Measurements from ENCODE around the gene CES4A. TPM values are rescaled to one million over a fixed set of nuclear protein-coding genes. Genes with fewer than 3 reads are reported as not detected.

CES4A gene
- total RNA-seq, 1 donor from 2014 or later = 0.22 TPM

DNA sequence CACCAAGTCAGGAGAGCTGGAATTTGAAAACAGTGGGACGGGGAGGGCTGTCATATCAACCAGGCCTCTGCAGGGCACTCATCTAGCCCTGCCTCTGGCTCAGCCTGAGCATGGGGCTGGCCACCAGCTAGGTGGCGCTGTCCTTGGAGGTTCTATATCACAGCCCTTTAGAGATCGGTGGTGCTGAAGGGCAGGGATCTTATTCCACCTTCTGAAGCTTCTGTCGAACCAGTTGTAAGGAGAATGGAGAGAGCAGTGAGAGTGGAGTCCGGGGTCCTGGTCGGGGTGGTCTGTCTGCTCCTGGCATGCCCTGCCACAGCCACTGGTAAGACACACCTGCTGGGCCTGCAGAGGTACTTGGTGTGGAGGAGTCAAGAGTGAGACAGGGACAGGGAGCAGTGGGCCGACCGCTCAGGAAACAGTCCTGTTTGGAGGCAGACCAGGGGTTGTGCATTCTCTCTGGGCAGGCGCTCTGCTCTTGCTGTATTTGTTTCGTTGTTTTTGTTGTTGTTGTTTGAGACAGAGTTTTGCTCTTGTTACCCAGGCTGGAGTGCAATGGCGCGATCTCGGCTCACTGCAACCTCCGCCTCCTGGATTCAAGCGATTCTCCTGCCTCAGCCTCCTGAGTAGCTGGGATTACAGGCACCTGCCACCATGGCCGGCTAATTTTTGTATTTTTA is 27.2 kb upstream of the CES4A start, which contains the start of gene CES3:
Gene CES3 (plus strand): TSS at position 202 of the 680 bp plus-strand sequence. CDS start 42 bp downstream, at position 244.
- peak within 1 kb of the TSS; percentile 64 for H3K27ac Mint-ChIP-seq
- Histone ChIP-seq H3K27ac (no peak within 1 kb of the TSS), H3K9me3 (ENCODE audit: low read depth) (no peaks in the 10 kb centered on the region), H3K27me3 (peaks cover 20% of the 10 kb centered on the region), H3K9ac (no peak within 1 kb of the TSS), H3K36me3 (no peaks in the 10 kb centered on the region), H3F3A (ENCODE audit: low read depth) (no peaks in the 10 kb centered on the region), H4K20me1 (ENCODE audit: low read depth) (no peaks in the 10 kb centered on the region), H3K79me2 (ENCODE audit: low read depth) (no peaks in the 10 kb centered on the region), H3K4me1 (no peaks in the 10 kb centered on the region), H2AFZ (replicated peaks) (peak within 1 kb of the TSS; percentile 95), H3K4me2 (peak within 1 kb of the TSS; percentile 81), H3K4me3 (peak within 1 kb of the TSS; percentile 47)
- H3K36me3 Mint-ChIP-seq = no peaks in the 10 kb centered on the region
- peak within 1 kb of the TSS; percentile 87 for H3K4me3 Mint-ChIP-seq
- TF ChIP-seq, protein P1, sequence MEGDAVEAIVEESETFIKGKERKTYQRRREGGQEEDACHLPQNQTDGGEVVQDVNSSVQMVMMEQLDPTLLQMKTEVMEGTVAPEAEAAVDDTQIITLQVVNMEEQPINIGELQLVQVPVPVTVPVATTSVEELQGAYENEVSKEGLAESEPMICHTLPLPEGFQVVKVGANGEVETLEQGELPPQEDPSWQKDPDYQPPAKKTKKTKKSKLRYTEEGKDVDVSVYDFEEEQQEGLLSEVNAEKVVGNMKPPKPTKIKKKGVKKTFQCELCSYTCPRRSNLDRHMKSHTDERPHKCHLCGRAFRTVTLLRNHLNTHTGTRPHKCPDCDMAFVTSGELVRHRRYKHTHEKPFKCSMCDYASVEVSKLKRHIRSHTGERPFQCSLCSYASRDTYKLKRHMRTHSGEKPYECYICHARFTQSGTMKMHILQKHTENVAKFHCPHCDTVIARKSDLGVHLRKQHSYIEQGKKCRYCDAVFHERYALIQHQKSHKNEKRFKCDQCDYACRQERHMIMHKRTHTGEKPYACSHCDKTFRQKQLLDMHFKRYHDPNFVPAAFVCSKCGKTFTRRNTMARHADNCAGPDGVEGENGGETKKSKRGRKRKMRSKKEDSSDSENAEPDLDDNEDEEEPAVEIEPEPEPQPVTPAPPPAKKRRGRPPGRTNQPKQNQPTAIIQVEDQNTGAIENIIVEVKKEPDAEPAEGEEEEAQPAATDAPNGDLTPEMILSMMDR (IDR thresholded peaks at IDR 0.05) = peak; percentile 98
- no peak for TF ChIP-seq EZH2phosphoT487 (IDR thresholded peaks at IDR 0.05)
- H3K4me1 Mint-ChIP-seq = peaks cover 12% of the 10 kb centered on the region
- no peaks in the 10 kb centered on the region for H3K9me3 Mint-ChIP-seq
- DNase-seq (ENCODE audit: low spot score) = peak; percentile 91
- H3K27me3 Mint-ChIP-seq (ENCODE audit: insufficient read depth, low read depth) = peaks cover 12% of the 10 kb centered on the region

GRCh38 chr16:66961914-66962313 is 26.5 kb upstream of the CES4A start:
- Histone ChIP-seq H3K36me3 (no peaks in the 10 kb centered on the region), H3K27me3 (peaks cover 13% of the 10 kb centered on the region), H3K79me2 (ENCODE audit: low read depth) (no peaks in the 10 kb centered on the region), H4K20me1 (ENCODE audit: low read depth) (no peaks in the 10 kb centered on the region), H3K9ac (no peak overlapping the region), H3F3A (ENCODE audit: low read depth) (no peaks in the 10 kb centered on the region), H3K4me3 (no peak overlapping the region), H3K4me1 (no peaks in the 10 kb centered on the region), H3K4me2 (peak overlapping the region; percentile 81), H3K27ac (no peak overlapping the region), H2AFZ (replicated peaks) (no peak overlapping the region), H3K9me3 (ENCODE audit: low read depth) (no peaks in the 10 kb centered on the region)
- H3K27ac Mint-ChIP-seq = no peak overlapping the region
- peaks cover 12% of the 10 kb centered on the region for H3K4me1 Mint-ChIP-seq
- H3K9me3 Mint-ChIP-seq = no peaks in the 10 kb centered on the region
- no peaks in the 10 kb centered on the region for H3K36me3 Mint-ChIP-seq
- no peak for DNase-seq (ENCODE audit: low spot score)
- H3K4me3 Mint-ChIP-seq = peak overlapping the region; percentile 87
- TF ChIP-seq EZH2phosphoT487 (IDR thresholded peaks at IDR 0.05) (no peak), EZH2 (IDR thresholded peaks at IDR 0.05) (no peak)
- TF ChIP-seq, protein P1 (IDR thresholded peaks at IDR 0.05) = no peak
- H3K27me3 Mint-ChIP-seq (ENCODE audit: insufficient read depth, low read depth) = peaks cover 12% of the 10 kb centered on the region

DNA sequence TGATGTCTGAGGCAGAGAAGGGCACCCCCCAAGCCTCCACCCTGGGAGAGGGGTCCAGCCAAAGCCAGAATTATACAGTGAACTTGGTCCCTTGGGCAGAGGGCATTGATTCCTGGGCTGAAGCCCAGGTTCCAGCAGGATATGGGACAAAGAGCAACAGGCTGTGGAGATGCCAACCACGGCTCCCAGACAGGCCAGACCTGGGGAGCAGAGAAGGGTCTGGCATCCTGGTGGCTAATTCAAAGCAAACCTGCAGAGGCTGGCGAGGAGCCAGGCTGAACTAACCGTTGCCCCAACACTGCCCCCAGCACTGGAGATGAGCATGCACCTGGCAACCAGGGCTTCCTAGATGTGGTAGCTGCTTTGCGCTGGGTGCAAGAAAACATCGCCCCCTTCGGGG is 24.3 kb upstream of the CES4A start:
- no peaks in the 10 kb centered on the region for H3K9me3 Mint-ChIP-seq
- TF ChIP-seq EZH2phosphoT487 (IDR thresholded peaks at IDR 0.05) (no peak), EZH2 (IDR thresholded peaks at IDR 0.05) (no peak)
- TF ChIP-seq, protein P1 (IDR thresholded peaks at IDR 0.05) = no peak
- H3K4me1 ChIP-seq = no peaks in the 10 kb centered on the region
- H3K27ac ChIP-seq = no peak overlapping the region
- H4K20me1 ChIP-seq (ENCODE audit: low read depth) = no peaks in the 10 kb centered on the region
- no peaks in the 10 kb centered on the region for H3K27me3 ChIP-seq
- no peak overlapping the region for H3K27ac Mint-ChIP-seq
- no peaks in the 10 kb centered on the region for H3K9me3 ChIP-seq (ENCODE audit: low read depth)
- peaks cover 12% of the 10 kb centered on the region for H3K4me1 Mint-ChIP-seq
- H3K9ac ChIP-seq = no peak overlapping the region
- H3K36me3 ChIP-seq = no peaks in the 10 kb centered on the region
- H3K79me2 ChIP-seq (ENCODE audit: low read depth) = no peaks in the 10 kb centered on the region
- DNase-seq (ENCODE audit: low spot score) = no peak
- H3K4me3 Mint-ChIP-seq = no peak overlapping the region
- H3K4me3 ChIP-seq = no peak overlapping the region
- no peak overlapping the region for H3K4me2 ChIP-seq
- no peaks in the 10 kb centered on the region for H3F3A ChIP-seq (ENCODE audit: low read depth)
- H3K27me3 Mint-ChIP-seq (ENCODE audit: insufficient read depth, low read depth) = peaks cover 7% of the 10 kb centered on the region
- no peak overlapping the region for H2AFZ ChIP-seq (replicated peaks)
- H3K36me3 Mint-ChIP-seq = no peaks in the 10 kb centered on the region
